HEK293T (cell line): Measurements from ENCODE around the gene CERS3.

Experiments
- ARNT ChIP-seq: fragments of 450-650 bp; IDR thresholded peaks from 2 replicates; pipeline ENCODE4 v1.6.1; 2017; ENCODE audit warnings: mild to moderate bottlenecking
- BHLHE40 ChIP-seq: fragments of 450-650 bp; IDR thresholded peaks from 2 replicates; pipeline ENCODE4 v1.6.1; 2016; ENCODE audit warnings: mild to moderate bottlenecking, moderate library complexity, borderline replicate concordance
- CTBP1 ChIP-seq: fragments of 450-650 bp; IDR thresholded peaks from 2 replicates; pipeline ENCODE4 v1.6.1; 2016; ENCODE audit warnings: borderline replicate concordance
- ELF4 ChIP-seq: fragments of 450-650 bp; IDR thresholded peaks from 2 replicates; pipeline ENCODE4 v1.6.1; 2017; ENCODE audit warnings: antibody characterized with exemption
- FOXA1 ChIP-seq: fragments of 450-650 bp; IDR thresholded peaks from 2 replicates; pipeline ENCODE4 v1.6.1; 2016; ENCODE audit warnings: mild to moderate bottlenecking
- FOXK2 ChIP-seq: fragments of 450-650 bp; IDR thresholded peaks from 2 replicates; pipeline ENCODE4 v1.6.1; 2016; ENCODE audit warnings: mild to moderate bottlenecking
- FOXM1 ChIP-seq: fragments of 450-650 bp; IDR thresholded peaks from 2 replicates; pipeline ENCODE4 v1.6.1; 2017; ENCODE audit warnings: mild to moderate bottlenecking, borderline replicate concordance
- L3MBTL2 ChIP-seq: fragments of 450-650 bp; conservative IDR thresholded peaks from 2 replicates; pipeline ENCODE4 v1.6.1; 2016; ENCODE audit warnings: mild to moderate bottlenecking
- NFRKB ChIP-seq: fragments of 450-650 bp; IDR thresholded peaks from 2 replicates; pipeline ENCODE4 v1.6.1; 2016; ENCODE audit warnings: mild to moderate bottlenecking, moderate library complexity
- SP1 ChIP-seq: fragments of 450-650 bp; IDR thresholded peaks from 2 replicates; pipeline ENCODE4 v1.6.1; 2017
- SUZ12 ChIP-seq: fragments of 450-650 bp; IDR thresholded peaks from 2 replicates; pipeline ENCODE4 v1.6.1; 2016; ENCODE audit warnings: mild to moderate bottlenecking
- TARDBP ChIP-seq: fragments of 450-650 bp; IDR thresholded peaks from 2 replicates; pipeline ENCODE4 v1.6.1; 2016

- TF ChIP-seq BHLHE40 (no peak), CTBP1 (no peak), FOXA1 (no peak), ARNT (no peak), FOXM1 (no peak), NFRKB (no peak), L3MBTL2 (no peak), TARDBP (no peak), FOXK2 (no peak), ELF4 (no peak), SUZ12 (no peak), SP1 (no peak)
These were observed 5.1 kb upstream of the CERS3 start for GRCh38 chr15:100533886-100534285.
